Measurements from ENCODE around the gene DSN1.

Gene DSN1

GRCh38 chr20:36754656-36755222, 18.8 kb downstream of the DSN1 start:
- peak; percentile 60 for DNase-seq (ENCODE audit: low spot score)

DNA sequence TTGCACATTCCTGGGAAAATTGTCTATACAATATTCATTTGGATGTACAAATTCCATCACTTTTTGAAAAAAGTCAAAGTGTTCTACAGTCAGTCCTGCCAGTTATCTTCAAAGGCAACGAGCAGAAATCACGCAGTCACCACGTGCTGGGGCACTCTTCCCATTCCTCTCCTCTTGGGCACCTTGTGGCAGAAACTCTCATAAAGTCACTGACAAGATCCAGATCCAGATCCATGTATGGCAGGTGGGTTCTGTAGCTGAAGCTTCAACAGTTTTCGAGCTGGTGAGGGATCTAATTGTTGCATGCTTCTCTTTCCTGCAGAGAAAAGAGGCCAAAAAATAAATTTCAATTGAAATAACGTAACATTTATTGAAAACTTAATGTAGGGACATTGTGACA, 21.0 kb downstream of the DSN1 start:
- no peak for DNase-seq (ENCODE audit: low spot score)

DNA sequence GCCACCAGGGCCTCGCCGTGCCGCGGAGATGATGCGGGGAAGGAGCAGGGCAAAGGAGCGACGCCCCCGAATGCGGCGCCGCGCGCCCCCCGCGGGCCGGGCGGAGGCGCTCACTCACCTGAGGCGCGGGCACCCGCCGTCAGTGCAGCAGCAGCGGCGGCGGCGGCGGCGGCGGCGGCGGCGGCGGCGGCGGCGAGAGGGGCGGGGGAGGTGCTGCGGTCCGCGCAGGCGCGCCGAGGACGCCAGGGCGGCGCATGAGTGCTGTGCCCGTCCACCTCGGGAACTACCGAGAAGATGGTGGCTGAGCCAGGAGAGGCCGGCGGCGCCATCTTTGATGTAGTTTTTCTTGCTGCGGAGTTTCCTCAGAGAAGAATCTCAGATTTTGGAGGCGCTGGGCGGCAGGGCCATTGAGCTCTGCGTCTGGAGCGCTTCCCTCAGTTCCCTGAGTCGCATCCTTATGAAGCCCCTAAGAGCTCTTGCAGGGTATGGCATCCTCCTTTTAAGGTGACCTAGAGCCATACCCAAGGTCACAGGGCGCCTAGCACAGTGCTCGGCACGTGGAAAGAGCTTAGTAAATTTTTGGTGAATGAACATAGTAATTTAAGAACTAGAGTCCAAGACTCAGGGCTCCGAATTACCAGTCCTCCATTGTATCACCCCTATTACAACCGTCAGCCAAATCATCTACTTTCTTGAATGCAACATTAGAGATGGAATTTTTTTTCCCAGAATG, 27.5 kb downstream of the DSN1 start, which contains the start of gene NDRG3:
NDRG3 (minus strand) TSS at position 164 of the 733 bp plus-strand sequence. CDS start 24,355 bp downstream, outside the sequence.
- DNase-seq (ENCODE audit: low spot score): peak; percentile 90

GRCh38 chr20:36745234-36745926, 28.2 kb downstream of the DSN1 start:
- no peak for DNase-seq (ENCODE audit: low spot score)

DNA sequence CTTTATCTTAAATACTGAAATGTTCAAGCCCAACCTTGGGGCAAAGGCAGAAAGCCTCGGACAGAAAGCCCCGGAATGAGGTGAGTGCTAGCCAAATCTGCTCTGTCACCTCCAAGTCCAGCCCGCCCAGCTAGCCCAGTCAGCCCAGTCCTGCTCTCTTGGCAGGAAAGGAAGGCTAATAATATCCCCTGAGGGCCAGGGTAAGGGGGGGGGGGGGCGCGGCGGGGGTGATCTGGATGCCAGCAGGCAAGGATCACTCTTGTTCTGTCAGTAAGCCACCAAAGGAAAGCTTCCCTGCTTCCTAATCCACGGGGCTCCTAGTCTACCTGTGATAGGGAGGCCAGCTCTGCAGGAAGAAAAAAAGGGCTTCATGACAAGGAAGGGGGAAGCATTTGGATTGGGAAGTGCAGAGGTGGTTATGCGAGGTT, 28.8 kb downstream of the DSN1 start:
- no peak for DNase-seq (ENCODE audit: low spot score)

DNA sequence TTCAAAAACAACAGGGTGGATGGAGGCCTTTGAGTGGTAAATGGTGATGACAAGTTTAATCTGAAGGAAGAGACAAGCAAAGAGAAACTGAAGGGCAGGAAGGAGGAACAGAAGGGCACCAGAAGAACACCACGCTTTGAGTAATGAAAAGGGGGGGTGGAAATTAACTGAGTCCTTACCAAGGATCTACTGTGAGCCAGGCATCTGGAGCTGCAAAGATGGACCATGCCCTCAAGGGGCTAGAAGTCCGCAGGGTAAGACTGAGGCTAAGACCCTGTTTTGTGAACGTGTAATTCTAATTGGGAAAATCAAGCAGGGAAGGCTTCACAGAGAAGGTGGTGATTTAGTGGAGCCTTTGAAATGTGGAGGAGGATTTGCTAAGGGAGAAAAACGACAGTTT, 29.3 kb downstream of the DSN1 start:
- DNase-seq (ENCODE audit: low spot score): no peak

DNA sequence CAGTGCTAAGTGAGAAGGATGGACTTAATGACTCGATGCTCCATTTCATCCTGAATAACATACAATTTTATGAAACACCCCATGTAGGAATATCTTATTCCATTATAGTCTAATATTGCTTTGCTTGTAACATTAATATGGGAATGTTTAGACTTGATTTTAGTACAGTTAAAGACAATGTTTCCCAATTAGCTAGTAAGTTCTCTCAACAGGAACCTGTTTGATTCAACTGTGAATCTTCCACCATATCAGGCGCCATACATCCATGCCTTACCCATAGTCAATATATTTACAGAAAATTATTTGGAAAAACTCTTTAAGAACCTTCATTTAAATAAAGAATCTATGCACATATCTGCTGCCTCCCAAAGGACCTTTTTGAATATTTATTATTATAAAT, 31.0 kb downstream of the DSN1 start:
- DNase-seq (ENCODE audit: low spot score): no peak

DNA sequence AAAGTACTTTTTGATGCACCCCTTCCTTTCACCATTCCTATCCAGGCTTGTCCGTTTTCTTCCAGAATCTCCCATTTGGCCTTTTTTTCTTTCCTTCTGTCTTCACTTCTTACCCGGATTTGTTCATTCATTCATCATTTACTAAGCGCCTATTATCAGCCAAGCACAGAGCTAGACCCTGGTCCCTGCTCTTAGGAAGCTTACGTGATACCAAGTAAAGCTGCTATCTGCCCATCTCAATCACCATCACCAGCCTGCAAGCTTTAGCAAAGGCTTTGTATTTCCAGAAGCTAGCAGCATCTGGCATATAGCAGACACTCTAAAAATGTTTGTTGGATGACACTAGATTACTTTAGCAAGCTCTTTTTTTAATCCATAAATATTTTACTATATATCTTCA, 32.5 kb downstream of the DSN1 start:
- DNase-seq (ENCODE audit: low spot score): no peak

- no peak for DNase-seq (ENCODE audit: low spot score)
Measured at GRCh38 chr20:36737183-36737499, 36.4 kb downstream of the DSN1 start.

GRCh38 chr20:36736451-36737182, 36.9 kb downstream of the DSN1 start:
- no peak for DNase-seq (ENCODE audit: low spot score)

DNA sequence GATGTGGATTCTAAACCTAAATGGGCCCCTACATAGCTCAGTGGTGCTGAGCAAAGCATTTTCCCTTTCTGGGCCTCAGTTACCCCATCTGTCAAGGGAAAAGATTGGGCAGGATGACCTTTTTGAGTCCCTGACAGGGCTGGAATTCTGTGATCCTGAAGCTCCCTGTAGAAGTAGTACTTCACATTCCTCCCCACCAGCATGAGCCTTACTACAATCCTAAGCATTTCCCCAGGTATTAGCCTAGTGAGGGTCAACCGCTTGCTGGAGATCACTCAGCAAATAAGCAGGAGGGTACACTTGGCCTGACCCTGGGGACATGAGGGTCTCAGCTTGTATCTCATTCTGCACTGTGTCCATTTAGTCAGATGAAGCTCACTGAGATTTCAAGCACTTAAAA, 41.1 kb downstream of the DSN1 start:
- no peak for DNase-seq (ENCODE audit: low spot score)

DNA sequence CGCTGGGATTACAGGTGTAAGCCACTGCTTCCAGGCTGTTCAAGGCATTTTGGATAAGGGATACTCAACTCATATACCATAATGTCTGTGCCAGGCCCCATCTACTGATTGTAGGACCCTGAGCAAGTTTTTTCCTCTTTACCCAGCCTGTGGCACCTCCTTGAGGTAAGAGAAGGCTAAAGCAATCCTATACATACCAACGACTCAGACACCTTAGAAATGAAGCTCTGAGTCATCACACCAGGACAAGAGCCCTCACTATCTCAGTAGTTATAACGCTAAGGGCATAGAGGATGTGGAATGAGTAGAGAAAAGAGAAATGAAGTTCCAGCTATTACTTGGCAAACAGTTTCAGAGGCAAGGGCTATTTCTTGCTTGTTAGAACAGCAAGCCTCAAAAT, 44.6 kb downstream of the DSN1 start:
- no peak for DNase-seq (ENCODE audit: low spot score)

DNA sequence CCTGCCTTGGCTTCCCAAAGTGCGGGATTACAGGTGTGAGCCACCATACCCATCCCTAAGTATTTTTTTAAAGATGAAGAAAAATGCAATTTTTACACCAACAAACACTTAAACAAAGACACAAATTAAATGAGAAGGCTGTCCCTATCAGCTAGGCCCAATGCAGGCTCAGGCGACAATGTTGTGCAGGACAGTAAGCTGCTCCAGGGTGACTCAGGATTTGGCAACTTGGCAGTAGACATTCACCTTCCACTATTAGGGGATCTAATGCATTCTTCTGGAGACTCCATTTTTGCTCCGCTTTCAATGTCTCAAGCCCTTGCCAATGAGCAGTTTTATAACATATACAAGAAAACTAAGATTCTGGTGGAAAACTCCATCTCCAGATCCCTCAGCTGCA, 47.4 kb downstream of the DSN1 start:
- DNase-seq (ENCODE audit: low spot score): no peak

- no peak for DNase-seq (ENCODE audit: low spot score)
Measured at GRCh38 chr20:36720510-36720909, 53.1 kb downstream of the DSN1 start.

- peak; percentile 26 for DNase-seq (ENCODE audit: low spot score)
Measured at GRCh38 chr20:36717657-36718056, 55.9 kb downstream of the DSN1 start.

GRCh38 chr20:36717021-36717420, 56.5 kb downstream of the DSN1 start:
- no peak for DNase-seq (ENCODE audit: low spot score)

DNA sequence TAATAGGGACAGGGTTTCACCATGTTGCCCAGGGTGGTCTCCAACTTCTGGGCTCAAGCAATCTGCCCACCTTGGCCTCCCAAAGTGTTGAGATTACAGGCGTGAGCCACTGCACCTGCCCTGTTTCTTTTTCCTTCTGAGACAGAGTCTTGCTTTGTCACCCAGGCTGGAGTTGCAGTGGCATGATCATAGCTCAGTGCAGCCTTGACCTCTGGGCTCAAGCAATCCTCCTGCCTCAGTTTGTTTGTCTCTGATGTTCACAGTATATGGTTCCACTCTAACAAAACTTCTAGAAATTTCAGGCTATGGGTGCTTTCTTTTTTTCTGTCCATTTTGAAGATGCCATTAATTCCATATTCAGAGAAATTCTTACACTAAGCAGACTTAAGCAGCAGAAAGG, 60.8 kb downstream of the DSN1 start:
- DNase-seq (ENCODE audit: low spot score): no peak

DNA sequence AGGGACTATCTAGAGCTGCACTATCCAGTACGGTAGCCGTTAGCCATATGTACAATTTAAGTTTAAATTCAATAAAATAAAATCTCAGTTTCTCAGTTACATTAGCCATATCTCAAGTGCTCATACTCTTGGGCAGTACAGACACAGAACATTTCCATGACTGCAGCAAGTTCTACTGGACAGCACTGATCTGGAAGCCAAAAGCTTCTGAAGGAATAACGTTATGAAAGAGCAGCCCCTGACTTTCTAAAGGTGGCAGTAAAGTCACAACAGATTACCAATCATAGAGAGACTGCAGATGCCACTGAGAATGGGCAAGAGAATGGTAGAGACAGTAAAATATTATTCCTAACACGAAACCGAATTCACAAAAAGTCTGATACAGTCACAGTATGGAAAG, 64.4 kb downstream of the DSN1 start:
- DNase-seq (ENCODE audit: low spot score): no peak

- DNase-seq (ENCODE audit: low spot score): no peak
Measured at GRCh38 chr20:36703530-36703929, 70.0 kb downstream of the DSN1 start.

Measured in hematopoietic multipotent progenitor cell treated with erythropoietin and hydrocortisone succinate and interleukin-3 and kit ligand, for 17 days (in vitro differentiated cells).